ENCODE results near the gene MED13.
A peak's percentile ranks its signal among the peaks of the same experiment; 100 is the strongest.
"Not testable (repeated sequence)": the region's sequence is repeated elsewhere in the genome, so short reads cannot be mapped to it uniquely, and the experiment has no call there.

MED13 gene

DNA sequence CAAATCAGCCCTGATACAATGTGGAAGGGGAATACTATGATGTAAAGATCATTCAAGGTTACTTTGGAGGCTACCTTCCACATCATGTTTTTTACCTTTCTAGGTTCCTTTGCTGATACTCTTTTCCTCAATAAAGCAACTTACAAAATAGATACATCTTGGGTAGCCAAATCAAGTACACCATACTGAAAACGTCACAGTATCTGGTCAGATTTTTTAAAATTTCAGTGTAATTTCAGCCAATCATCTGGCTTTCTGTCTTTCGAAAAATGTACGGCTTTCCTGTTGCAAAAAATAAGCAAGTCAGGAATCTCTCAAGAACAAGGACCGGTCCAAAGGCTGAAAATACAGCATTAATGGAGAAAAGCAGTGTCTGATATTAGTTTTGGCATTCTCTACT lies 15.6 kb upstream of the MED13 start:
- no peak overlapping the region for H3K4me3 Mint-ChIP-seq
- H3K36me3 Mint-ChIP-seq (ENCODE audit: insufficient read depth): no peaks in the 10 kb centered on the region
- H3K9me3 Mint-ChIP-seq: no peaks in the 10 kb centered on the region

GRCh38 chr17:62078009-62078408 lies 12.9 kb upstream of the MED13 start:
- no peak for DNase-seq
- no peak for ATAC-seq (replicated peaks)
- H3K27me3 Mint-ChIP-seq: peaks cover 21 to 40% of the 10 kb centered on the region in 2 donors
- no peak overlapping the region for H3K4me3 Mint-ChIP-seq
- no peaks in the 10 kb centered on the region for H3K9me3 Mint-ChIP-seq
- H3K36me3 Mint-ChIP-seq (ENCODE audit: insufficient read depth): no peaks in the 10 kb centered on the region
- no peak overlapping the region for H3K27ac Mint-ChIP-seq
- no peaks in the 10 kb centered on the region for H3K4me1 Mint-ChIP-seq (ENCODE audit: low read depth in 2 of 2)

More for the DNA sequence above, 15.6 kb upstream of the MED13 start:
- no peak overlapping the region for H3K27ac Mint-ChIP-seq
- peaks cover 21 to 40% of the 10 kb centered on the region in 2 donors for H3K27me3 Mint-ChIP-seq
- no peaks in the 10 kb centered on the region for H3K4me1 Mint-ChIP-seq (ENCODE audit: low read depth in 2 of 2)
- ATAC-seq (replicated peaks): no peak
- DNase-seq: no peak

DNA sequence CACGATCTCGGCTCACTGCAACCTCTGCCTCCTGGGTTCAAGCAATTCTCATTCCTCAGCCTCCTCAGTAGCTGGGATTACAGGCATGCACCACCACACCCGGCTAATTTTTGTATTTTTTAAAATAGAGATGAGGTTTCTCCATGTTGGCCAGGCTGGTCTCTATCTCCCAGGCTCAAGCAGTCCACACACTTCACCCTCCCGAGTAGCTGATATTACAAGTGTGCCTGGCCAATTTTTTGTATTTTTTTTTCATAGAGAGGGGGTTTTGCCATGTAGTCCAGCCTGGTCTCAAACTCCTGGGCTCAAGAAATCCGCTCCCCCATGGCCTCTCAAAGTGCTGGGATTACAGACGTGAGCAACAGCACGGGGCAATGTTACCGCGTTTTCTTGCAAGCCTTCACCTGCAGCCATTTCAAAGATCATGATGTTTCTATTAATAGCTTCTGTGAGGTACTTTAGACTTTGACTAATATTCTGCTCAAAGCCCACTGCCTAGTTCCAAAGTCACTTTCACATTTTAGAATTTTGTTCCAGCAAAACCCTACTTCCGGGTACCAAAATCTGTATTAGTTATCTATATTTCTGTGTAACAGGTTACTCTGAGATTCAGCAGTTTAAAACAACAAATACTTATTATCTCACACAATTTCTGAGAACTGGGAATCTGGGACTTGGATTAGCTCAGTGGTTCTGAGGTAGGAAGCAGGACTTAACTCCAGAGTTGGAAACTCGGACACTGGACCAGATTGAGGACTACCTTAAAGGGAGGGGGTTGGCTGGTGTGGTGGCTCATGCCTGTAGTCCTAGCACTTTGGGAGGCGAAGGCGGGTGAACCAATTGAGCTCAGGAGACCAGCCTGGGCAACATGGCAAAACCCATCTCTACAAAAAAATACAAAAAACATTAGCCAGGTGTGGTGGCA lies 12.0 kb upstream of the MED13 start:
- Mint-ChIP-seq H3K36me3 (ENCODE audit: insufficient read depth) (no peaks in the 10 kb centered on the region), H3K4me3 (no peak overlapping the region), H3K9me3 (no peaks in the 10 kb centered on the region), H3K4me1 (ENCODE audit: low read depth in 2 of 2) (no peaks in the 10 kb centered on the region), H3K27ac (no peak overlapping the region), H3K27me3 (peaks cover 21 to 40% of the 10 kb centered on the region in 2 donors)
- ATAC-seq (replicated peaks) (no peak), DNase-seq (no peak)

GRCh38 chr17:62075308-62075815 lies 10.3 kb upstream of the MED13 start:
- Mint-ChIP-seq H3K27me3 (peaks cover 17 to 36% of the 10 kb centered on the region in 2 donors), H3K36me3 (ENCODE audit: insufficient read depth) (no peaks in the 10 kb centered on the region), H3K4me3 (no peak overlapping the region), H3K9me3 (no peaks in the 10 kb centered on the region), H3K4me1 (ENCODE audit: low read depth in 2 of 2) (no peaks in the 10 kb centered on the region), H3K27ac (no peak overlapping the region)
- ATAC-seq (replicated peaks) (no peak), DNase-seq (no peak)

- H3K27ac Mint-ChIP-seq: no peak overlapping the region
- no peaks in the 10 kb centered on the region for H3K4me1 Mint-ChIP-seq (ENCODE audit: low read depth in 2 of 2)
- no peak overlapping the region for H3K4me3 Mint-ChIP-seq
- H3K9me3 Mint-ChIP-seq: no peaks in the 10 kb centered on the region
- ATAC-seq (replicated peaks): no peak
- DNase-seq: no peak
- H3K27me3 Mint-ChIP-seq: peaks cover 12 to 30% of the 10 kb centered on the region in 2 donors
- H3K36me3 Mint-ChIP-seq (ENCODE audit: insufficient read depth): no peaks in the 10 kb centered on the region
Observed at GRCh38 chr17:62073993-62074392, 8.9 kb upstream of the MED13 start.

DNA sequence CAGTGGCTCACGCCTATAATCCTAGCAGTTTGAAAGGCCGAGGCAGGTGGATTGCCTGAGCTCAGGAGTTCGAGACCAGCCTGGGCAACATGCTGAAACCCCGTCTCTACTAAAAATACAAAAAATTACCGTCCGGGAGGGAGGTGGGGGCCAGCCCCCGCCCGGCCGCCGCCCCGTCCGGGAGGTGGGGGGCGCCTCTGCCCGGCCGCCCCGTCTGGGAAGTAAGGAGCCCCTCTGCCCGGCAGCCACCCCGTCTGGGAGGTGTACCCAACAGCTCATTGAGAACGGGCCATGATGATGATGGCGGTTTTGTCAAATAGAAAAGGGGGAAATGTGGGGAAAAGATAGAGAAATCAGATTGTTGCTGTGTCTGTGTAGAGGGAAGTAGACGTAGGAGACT lies 7.8 kb upstream of the MED13 start:
- DNase-seq; ATAC-seq (replicated peaks); H3K36me3 Mint-ChIP-seq (ENCODE audit: insufficient read depth); H3K4me3 Mint-ChIP-seq; H3K27ac Mint-ChIP-seq; H3K4me1 Mint-ChIP-seq (ENCODE audit: low read depth in 2 of 2); H3K9me3 Mint-ChIP-seq: not testable (repeated sequence)
- peaks cover 6 to 19% of the 10 kb centered on the region in 2 donors for H3K27me3 Mint-ChIP-seq

DNA sequence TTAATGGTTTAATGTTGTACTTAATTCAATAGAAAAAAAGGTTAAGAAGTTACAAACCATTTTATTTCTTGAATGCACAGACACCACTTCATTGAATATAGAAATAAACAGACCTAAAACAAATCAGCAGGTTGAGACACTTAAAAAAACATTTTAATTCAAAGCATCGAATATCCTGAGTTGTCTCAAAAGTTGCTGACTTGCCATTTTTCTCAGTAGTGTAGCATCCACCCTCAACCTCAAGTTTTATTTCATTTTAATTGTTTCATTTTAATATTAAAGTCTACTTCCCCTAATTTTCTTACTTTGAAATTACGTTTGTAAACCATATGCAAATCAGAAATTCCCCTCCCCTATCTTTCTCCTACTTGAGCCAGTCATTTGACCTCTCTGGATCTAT lies 5.8 kb upstream of the MED13 start:
- H3K9me3 Mint-ChIP-seq: no peaks in the 10 kb centered on the region
- peaks cover under 1% of the 10 kb centered on the region for H3K36me3 Mint-ChIP-seq (ENCODE audit: insufficient read depth)
- ATAC-seq (replicated peaks): no peak
- H3K27me3 Mint-ChIP-seq: peaks cover under 1 to 2% of the 10 kb centered on the region in 2 donors
- peak overlapping the region in 1 of 2 donors; percentile 7 for H3K27ac Mint-ChIP-seq
- no peak overlapping the region for H3K4me3 Mint-ChIP-seq
- no peak for DNase-seq
- H3K4me1 Mint-ChIP-seq (ENCODE audit: low read depth in 2 of 2): peaks cover 0 to 3% of the 10 kb centered on the region in 2 donors

GRCh38 chr17:62067165-62068145 lies 2.4 kb upstream of the MED13 start:
- no peak for DNase-seq
- Mint-ChIP-seq H3K27me3 (no peaks in the 10 kb centered on the region), H3K9me3 (no peaks in the 10 kb centered on the region), H3K36me3 (ENCODE audit: insufficient read depth) (peaks cover 27% of the 10 kb centered on the region), H3K4me3 (no peak overlapping the region), H3K27ac (no peak overlapping the region), H3K4me1 (ENCODE audit: low read depth in 2 of 2) (peaks cover 22% of the 10 kb centered on the region in 2 donors)
- ATAC-seq (replicated peaks): no peak

DNA sequence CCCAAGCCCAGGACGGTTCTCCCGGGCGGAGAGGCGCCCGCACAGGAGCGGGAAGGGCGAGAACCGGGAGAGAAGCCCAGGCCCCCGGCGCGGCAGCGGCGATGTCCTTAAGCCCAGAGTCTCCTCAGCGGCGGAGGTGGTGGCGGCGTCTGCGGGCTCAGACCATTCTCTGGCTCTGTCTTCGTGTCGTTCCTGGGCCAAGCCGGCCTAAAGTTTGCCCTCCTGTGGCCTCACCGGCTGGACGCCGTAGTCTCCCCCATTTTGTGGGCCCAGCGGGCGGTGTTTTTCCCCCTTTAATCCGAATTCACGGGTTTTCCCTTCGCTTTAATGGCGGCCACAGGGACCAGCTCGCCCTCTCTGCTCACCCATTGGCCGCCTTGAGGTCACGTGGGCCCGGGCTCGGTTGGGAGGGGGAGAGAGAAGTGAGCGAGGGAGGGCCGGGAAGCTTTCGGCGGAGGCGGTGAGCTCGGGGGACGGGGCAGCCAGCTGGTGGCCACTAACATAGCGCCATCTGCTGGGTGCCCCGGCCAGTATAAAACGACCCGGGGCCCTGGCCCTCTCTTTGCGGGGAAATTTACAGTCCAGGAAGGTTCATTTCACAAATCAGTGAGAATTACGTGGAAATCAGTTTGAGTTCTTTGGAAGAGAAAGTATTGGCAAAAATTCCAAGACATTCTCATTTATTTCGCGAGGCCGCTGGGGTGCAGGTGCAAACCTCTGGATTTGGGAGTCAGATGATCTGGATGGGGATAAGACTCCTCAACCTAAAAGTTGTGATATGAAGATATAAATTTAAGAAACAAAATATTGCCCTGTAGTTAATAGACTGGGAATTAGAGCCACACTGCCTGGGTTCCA lies 762 bp upstream of the MED13 start:
- ATAC-seq (replicated peaks): peak; percentile 92
- no peaks in the 10 kb centered on the region for H3K27me3 Mint-ChIP-seq
- H3K4me3 Mint-ChIP-seq: peak overlapping the region; percentile 87 to 96
- peak overlapping the region; percentile 96 for H3K27ac Mint-ChIP-seq
- peaks cover 25 to 29% of the 10 kb centered on the region in 2 donors for H3K4me1 Mint-ChIP-seq (ENCODE audit: low read depth in 2 of 2)
- DNase-seq: peak; percentile 97 to 98 (median 97)
- no peaks in the 10 kb centered on the region for H3K9me3 Mint-ChIP-seq
- H3K36me3 Mint-ChIP-seq (ENCODE audit: insufficient read depth): peaks cover 38% of the 10 kb centered on the region

GRCh38 chr17:62064029-62064790 lies 868 bp downstream of the MED13 start:
- no peaks in the 10 kb centered on the region for H3K9me3 Mint-ChIP-seq
- peaks cover 29 to 32% of the 10 kb centered on the region in 2 donors for H3K4me1 Mint-ChIP-seq (ENCODE audit: low read depth in 2 of 2)
- peak overlapping the region; percentile 96 for H3K27ac Mint-ChIP-seq
- H3K36me3 Mint-ChIP-seq (ENCODE audit: insufficient read depth): peaks cover 54% of the 10 kb centered on the region
- no peaks in the 10 kb centered on the region for H3K27me3 Mint-ChIP-seq
- peak overlapping the region; percentile 87 to 96 for H3K4me3 Mint-ChIP-seq
- no peak for DNase-seq
- ATAC-seq (replicated peaks): no peak

DNA sequence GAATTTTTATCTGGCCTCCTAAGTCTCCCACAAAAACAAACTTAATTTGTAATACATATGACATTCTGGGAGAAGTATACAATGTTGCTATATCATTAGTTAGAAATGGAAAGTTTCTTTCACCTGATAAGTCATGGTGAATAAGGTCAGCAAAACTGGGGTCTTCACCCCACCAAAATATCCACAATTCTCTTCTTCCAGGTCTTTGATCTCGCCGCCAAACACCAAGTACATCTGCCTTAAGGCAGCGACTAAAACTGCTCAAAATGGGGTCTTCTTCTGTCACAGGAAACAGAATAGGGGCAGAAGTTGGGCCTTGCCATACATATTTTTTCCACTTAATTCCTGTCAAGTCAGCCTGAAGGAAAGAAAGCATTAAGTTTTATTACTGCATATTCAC lies 2.1 kb downstream of the MED13 start:
- Mint-ChIP-seq H3K4me1 (ENCODE audit: low read depth in 2 of 2) (peaks cover 40 to 41% of the 10 kb centered on the region in 2 donors), H3K4me3 (peak overlapping the region; percentile 87 to 96), H3K27ac (peak overlapping the region; percentile 96), H3K27me3 (no peaks in the 10 kb centered on the region), H3K9me3 (no peaks in the 10 kb centered on the region), H3K36me3 (ENCODE audit: insufficient read depth) (peaks cover 66% of the 10 kb centered on the region)
- no peak for ATAC-seq (replicated peaks)
- no peak for DNase-seq

GRCh38 chr17:62062302-62062701 lies 2.8 kb downstream of the MED13 start:
- Mint-ChIP-seq H3K27me3 (no peaks in the 10 kb centered on the region), H3K27ac (peak overlapping the region; percentile 96), H3K4me1 (ENCODE audit: low read depth in 2 of 2) (peaks cover 42 to 47% of the 10 kb centered on the region in 2 donors), H3K4me3 (peak overlapping the region; percentile 87 to 96), H3K36me3 (ENCODE audit: insufficient read depth) (peaks cover 72% of the 10 kb centered on the region), H3K9me3 (no peaks in the 10 kb centered on the region)
- ATAC-seq (replicated peaks) (no peak), DNase-seq (no peak)

Data from effector memory CD8-positive, alpha-beta T cell (primary cell).